ENCODE data around the gene EPHA2.

EPHA2 gene

DNA sequence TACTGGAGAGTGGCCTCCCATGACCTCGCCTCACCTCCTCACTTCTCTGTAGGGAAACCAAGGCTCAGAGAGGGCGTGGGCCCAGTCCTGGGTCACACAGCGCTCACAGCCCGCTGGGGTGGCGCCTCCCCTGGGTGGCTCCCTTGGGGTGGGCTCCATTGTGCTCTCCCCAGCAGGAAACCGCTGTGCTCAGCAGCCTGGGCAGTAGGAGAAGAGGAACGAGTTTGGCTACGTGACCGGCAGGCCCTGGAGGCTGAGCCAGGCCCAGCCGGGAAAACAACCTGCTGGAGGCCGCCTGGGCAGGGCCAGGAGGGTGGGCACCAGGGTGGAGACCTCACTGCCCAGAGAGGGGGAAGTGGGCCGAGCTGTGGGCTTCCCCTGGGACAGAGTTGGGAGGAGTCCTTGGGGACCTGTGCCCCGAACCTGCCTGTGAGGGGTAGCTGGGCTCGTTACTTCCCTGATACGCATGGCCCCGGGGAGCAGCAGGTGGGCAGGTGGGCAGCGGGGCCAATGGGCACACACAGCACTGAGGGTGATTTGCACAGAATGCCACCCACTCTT, 67.4 kb downstream of the EPHA2 start:
- DNase-seq (ENCODE audit: low spot score), result peak; percentile 70
- TF ChIP-seq, protein P1, sequence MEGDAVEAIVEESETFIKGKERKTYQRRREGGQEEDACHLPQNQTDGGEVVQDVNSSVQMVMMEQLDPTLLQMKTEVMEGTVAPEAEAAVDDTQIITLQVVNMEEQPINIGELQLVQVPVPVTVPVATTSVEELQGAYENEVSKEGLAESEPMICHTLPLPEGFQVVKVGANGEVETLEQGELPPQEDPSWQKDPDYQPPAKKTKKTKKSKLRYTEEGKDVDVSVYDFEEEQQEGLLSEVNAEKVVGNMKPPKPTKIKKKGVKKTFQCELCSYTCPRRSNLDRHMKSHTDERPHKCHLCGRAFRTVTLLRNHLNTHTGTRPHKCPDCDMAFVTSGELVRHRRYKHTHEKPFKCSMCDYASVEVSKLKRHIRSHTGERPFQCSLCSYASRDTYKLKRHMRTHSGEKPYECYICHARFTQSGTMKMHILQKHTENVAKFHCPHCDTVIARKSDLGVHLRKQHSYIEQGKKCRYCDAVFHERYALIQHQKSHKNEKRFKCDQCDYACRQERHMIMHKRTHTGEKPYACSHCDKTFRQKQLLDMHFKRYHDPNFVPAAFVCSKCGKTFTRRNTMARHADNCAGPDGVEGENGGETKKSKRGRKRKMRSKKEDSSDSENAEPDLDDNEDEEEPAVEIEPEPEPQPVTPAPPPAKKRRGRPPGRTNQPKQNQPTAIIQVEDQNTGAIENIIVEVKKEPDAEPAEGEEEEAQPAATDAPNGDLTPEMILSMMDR (IDR thresholded peaks at IDR 0.05), result no peak
- Histone ChIP-seq H3K27ac (no peak overlapping the region), H3K4me3 (no peak overlapping the region)

DNA sequence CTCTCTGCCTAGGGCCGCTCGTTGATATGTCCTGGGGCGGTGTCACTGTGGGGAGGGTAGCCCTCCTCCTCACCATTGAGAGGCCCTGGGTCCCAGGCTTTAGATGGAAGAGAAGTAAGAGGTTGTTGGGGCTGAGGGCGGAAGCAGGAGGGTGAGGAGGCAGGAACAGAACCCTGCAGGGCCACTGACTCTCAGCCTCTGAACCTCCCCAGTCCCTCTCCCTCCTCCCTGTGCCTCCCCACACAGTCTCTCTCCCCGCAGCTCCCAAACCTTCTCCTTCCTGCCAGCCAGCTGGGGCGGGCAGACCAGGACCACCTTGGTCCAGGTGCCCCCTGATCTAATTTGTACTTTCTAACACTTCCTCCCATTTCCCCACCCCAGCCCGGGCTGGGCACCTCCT, 68.1 kb downstream of the EPHA2 start:
- DNase-seq (ENCODE audit: low spot score), result peak; percentile 64
- TF ChIP-seq, protein P1 (IDR thresholded peaks at IDR 0.05), result no peak
- no peak overlapping the region for H3K27ac ChIP-seq
- H3K4me3 ChIP-seq, result no peak overlapping the region

DNA sequence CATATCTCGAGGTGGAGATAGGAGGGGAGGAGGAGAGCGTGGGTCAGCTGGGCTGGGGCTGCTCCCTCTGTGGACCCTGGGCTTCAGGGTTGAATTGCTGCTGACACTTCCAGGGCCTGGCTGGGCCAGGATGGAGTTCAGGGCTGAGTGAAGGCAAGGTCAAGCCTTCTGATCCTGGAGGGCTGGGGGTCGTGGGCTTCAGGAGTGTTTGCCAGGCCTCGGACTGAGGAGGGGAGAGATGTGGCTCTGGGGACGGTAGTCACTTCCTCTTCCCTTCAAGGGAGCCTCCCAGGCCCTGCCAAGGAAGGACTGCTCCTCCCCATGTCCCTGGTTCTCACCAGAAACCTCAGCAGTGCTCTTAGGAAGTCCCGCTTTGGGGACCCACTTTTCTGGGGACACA, 70.3 kb downstream of the EPHA2 start:
- peak; percentile 62 for DNase-seq (ENCODE audit: low spot score)
- no peak overlapping the region for H3K4me3 ChIP-seq
- TF ChIP-seq, protein P1 (IDR thresholded peaks at IDR 0.05), result no peak
- no peak overlapping the region for H3K27ac ChIP-seq

DNA sequence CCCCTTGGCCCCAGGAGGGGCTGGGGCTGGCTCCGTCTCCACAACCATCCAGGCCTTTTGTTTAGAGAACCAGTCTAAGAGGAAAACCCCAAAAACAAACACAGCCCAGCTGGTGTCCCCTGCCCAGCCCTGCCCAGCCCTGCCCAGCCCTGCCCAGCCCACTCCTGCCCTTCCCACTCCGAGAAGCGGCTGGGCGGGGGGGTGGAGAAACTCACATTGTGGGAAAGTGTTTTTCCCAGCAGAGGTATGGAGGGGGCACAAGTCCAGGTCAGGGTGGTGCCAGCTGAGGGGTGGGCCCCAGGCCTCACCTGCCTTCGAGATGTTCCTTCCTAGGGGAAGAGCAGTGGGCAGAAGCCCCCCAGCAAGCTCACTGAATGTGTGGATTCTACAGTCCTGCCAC, 72.4 kb downstream of the EPHA2 start:
- Histone ChIP-seq H3K4me3 (no peak overlapping the region), H3K27ac (no peak overlapping the region)
- no peak for DNase-seq (ENCODE audit: low spot score)
- TF ChIP-seq, protein P1 (IDR thresholded peaks at IDR 0.05), result no peak

DNA sequence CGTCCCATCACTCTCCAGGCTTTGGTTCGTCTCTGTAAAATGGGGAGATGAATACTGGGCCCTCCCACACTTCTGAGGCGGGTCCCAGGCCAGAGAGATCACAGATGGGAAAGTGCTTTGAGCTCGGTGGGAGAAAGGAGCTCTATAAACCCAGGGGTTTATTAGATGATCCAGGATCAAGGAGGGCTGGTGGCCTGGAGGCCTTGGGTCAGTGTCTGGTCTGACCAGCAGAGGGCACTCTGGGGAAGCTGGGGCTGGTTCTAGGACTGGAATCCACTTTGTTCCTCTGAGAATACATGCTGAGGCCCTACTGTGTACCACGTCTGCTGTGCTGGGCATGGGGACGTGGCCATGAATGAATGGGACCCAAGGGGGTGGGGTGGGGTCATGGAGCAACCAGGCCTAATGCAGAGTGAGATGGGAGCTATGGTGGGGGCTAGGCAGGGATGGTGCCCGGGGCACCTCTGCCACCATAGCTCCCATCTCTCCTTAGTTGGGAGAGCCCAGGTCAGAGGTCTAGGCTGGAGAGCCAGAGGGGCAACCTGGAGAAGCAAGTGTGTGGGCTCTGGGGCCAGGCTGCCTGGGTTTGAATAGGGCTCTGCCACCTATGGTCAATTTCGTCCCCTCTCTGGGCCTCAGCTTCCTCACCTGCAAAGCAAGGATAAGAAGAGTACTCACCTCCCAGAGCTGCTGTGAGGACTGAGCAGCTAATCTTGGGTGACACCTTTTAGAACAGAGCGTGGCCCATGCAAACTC, 73.4 kb downstream of the EPHA2 start:
- H3K4me3 ChIP-seq, result no peak overlapping the region
- no peak for DNase-seq (ENCODE audit: low spot score)
- TF ChIP-seq, protein P1 (IDR thresholded peaks at IDR 0.05), result peak; percentile 67
- no peak overlapping the region for H3K27ac ChIP-seq

DNA sequence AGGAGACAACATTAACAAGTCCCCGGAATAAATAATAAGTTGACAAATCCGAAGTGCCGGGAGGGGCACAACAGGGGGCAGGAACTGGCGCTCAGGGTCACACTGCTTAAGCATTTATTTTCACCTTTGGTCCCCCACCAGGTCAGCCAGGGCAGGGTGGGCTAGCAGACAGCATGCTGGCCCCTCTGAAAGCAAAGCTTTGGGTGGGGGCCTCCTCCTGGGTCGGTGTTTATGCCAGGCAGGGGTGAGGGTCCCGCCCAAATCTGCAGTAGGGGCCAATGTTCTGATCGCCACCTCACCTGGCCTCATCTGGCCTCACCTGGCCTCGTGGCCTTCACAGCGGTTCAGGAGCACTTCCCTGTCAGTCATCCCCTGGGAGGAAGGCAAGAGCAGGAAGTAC, 74.2 kb downstream of the EPHA2 start:
- Histone ChIP-seq H3K27ac (no peak overlapping the region), H3K4me3 (no peak overlapping the region)
- TF ChIP-seq, protein P1 (IDR thresholded peaks at IDR 0.05), result no peak
- DNase-seq (ENCODE audit: low spot score), result no peak

Measured in coronary artery (tissue), 2 donors.